GM11168 (cell line): ENCODE data around the gene RPGRIP1L.

Experiments
- in situ Hi-C: fragments of 300-500 bp; cut with MboI; formaldehyde crosslinking; loops from one replicate; pipeline ENCODE4 v1.12.0; 2022; ENCODE audit warnings: low sequenced_read_pairs; ENCODE audit not compliant: unreplicated experiment

The RPGRIP1L gene

DNA sequence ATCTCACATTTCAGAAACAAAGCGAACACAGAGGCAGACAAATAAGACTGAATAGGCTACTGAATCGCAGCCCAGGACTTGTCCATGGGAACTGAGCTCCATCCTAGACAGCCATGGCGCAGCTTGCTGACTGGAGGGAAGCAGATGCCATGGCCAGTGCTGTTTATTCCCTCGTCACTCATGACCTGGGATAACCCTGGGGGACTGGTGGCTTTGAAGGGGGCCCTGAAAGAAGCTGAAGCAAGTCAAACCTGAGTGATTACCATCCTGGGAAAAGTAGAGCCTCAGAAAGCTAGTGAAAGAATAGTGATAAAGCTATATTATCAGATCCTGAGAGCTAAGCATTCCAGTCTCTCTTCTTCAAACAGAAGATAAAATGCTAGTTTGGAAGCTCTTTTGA is 94.1 kb downstream of the RPGRIP1L start:
- in situ Hi-C loops = no loop called here

DNA sequence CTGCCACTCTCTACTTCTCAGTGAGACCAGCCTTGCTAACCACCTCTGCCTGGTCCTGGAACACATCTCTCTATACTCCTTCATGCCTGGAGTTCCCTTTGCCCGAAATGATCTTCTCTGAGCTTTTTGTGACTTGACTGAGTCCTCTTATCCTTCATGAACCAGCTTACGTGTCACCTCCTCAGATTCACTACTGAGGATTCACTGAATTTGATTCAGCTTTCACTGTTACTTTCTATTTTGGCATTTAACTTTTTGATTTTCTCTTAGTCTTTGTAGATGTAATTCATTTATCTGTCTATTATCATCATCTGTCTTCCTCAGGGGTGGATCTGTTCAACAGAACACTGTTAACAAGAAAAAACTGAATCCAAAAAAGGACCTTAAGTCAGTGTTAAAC is 95.6 kb downstream of the RPGRIP1L start:
- in situ Hi-C loops = no loop called here

DNA sequence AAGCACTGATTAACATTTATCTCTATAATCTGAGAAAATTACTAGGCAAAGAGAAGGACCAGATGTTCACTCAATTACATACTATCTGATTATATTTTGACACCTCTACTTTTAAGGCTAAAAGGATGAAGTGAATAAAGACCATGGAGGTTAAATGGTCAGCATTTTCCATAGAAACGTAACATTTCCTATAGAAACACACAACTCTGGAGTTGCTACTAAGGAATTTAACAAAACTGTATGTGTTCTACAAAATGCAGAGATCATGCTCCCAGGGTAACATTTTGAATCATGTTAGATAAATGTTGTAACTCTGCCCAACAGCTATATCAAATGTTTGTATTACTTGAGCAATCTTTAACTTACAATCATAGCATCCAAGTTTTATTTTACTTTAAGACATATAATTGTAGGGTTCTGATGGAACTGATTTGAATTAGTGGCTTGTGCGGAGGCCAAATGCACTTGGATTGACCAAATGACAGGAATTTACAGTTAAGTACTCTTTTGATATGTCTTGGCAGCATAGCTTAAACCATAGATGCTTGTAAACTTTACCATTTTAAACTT is 97.7 kb downstream of the RPGRIP1L start:
- in situ Hi-C loops = no loop called here

DNA sequence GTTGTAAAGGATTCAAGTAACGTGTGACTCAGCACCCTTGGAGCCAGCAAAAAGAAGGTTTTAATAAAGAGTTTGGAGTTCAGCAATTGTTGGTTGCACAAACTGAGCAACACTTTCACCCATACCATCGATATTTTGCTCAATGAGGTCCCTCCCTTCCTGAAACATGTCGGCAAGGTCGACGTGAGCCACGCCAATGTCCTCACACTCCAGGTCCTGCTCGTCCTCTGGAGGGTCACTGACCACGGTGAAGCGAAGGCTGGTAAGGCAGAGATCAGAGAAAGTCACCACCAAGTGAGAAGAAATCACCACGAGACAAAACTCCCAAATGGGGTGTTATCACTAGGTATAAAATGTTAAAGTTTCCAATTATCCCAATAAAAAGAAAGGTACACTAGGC is 98.3 kb downstream of the RPGRIP1L start:
- in situ Hi-C loops = no loop called here

DNA sequence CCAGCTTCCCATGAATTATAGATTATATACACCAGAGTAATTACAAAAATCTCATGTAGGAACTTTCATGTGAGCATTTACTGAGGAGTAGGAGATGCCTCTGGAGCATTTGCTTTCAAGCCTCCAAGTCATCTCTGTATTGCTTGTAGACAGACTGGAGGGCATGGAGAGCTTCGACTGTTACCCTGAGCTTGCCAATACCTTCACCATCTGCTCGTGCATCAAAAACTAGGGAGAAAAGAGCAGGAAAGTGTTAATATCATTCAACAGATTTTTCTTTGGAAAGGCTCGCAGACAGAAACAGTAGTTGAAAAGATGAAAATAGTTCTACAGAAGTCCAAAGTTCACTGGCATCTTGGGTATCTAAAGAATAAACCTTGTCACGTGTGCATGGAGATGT is 101.7 kb downstream of the RPGRIP1L start:
- in situ Hi-C loops = no loop called here

DNA sequence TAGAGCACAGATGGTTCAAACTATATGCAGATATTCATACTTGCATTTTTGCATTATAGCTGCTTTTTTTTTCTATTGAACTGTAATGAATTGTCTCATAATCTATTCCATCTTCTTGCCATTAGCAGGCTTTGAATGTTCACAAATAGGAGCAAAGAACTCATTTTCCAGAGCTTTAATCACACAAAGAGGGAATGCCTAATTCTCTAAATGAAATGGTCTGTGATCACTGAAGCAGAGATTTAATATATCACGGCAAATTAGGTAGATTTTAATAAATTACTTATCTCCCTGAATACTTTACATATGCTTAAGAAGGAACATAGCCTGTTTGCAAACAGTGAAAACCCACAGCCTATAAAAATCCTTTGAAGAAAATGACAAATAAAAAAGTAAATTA is 103.0 kb downstream of the RPGRIP1L start:
- in situ Hi-C loops = no loop called here

DNA sequence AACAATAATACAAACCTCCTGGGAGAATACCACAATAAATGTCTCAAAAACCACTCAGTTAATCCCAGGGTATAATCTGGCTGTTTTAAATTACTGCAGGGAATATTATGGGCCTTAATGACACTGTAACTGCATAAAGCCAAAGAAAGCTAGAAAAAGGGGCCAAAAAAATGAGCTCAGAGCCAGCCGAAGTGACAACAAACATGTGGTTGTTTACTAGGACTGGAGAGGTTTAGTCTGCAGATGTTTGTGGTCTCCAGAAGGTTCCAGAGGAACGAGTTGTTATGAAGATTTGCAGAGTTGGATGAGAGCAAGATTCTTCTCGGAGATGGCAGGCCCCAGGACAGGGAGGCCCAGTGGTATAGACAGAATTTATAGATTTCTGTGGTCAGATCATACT is 103.5 kb downstream of the RPGRIP1L start:
- in situ Hi-C loops = no loop called here

DNA sequence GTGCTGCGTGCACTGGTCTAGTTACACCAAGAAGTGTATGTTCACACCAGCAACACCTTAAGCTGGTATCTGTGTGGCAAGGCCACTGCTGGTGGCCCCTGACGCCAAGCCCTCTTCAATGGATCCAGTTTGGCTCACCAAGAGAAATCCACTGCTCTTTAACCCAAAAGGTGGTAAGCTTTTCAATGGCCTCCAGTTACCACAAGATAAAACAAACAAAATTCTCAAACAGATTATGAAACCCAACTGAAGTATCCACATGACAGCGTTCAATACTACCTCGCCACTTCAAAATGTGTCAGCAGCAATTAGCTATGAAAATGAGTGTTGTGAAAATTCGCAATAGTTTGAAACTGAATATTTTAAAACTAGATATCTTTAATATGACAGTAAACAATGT is 104.1 kb downstream of the RPGRIP1L start:
- in situ Hi-C loops = no loop called here

DNA sequence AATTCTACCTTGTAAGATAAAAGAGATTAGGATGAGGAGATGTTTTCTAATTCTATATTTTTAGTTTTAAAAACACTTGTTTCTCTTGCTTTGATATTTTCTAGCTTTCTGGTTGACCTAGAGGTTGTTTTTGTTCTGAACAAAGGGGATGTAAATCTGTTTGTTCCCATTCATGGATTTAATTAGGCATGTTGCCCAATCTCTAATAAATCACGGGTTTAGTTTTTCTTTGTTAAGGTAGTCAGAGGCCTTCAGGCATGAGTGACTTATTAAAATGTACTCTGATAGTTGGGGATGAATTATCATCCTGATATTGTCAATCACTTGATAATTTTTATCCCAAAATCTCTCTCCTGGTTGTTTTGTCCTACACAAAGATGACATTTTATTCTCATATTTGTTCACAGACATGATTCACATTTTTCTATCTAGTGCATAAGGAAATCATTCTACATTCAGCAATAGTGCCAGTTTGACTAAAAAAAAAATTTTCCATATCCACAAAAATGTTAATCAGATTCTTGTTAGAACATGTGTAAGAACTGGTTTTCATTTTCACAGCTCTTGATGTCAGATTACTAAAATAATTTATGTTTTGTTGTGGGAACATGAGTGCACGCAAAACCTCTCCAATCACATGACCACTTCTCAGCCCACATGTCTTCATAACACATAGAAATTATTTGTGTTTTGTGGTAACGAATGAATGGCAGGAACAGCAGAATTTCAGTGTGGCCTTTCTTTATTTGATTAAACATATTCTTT is 105.0 kb downstream of the RPGRIP1L start:
- in situ Hi-C loops = no loop called here

DNA sequence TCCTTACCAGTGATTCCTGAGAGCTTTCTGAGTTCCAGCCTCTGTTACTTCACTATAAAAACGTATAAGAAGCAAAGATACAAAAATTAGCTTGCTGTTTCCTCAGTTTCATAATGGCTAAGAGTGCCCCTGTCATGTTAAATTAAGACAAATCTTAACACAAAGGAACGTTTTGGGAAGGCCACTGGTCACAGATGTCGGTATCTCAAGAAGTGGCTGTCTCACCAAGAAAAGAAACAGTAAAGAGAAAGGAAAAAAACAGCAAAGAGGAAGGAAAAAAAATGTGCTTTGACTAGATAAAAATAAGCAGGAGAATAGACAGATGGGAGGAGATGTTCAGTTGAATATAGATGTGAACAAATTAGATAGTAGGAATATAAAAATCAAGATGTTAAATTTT is 105.9 kb downstream of the RPGRIP1L start:
- in situ Hi-C loops = no loop called here

DNA sequence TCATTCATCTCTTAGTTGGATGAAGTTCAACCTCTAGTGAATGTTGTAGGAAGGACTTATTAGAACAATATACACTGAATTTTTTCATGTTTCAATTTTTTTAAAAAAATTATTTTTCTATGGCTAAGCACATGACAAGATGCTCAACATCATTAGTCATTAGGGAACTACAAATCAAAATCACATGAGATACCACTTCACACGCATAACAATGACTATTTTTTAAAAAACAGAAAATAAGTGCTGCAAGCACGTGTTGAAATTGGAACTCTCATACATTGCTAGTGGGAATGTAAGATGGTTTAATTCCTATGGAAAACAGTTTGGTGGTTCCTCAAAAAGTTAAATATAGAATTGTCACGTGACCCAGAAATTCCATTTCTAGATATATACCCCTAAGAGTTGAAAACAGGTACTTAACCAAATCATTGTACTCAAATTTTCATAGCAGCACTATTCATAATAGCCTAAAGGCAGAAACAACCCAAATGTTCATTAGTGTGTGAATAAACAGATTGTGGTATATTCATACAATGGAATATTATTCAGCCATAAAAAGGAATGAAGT is 115.5 kb downstream of the RPGRIP1L start:
- in situ Hi-C loops = no loop called here

DNA sequence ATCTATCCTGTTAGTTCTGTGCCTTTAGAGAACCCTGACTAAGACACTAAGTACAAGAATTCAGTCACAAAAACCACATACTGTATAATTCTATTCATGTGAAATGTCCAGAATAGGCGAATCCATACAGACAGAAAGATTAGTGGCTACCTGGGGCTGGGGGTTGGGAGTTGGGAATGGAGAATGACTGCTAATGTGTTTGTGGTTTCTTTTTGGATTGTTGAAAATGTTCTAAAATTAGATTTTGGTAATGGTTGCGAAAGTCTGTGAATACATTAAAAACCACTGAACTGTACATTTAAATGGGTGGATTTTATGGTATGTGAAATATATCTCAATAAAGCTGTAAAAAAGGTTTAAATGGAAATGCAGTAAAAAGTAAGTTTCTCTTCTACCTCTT is 120.3 kb downstream of the RPGRIP1L start:
- in situ Hi-C loops = no loop called here

DNA sequence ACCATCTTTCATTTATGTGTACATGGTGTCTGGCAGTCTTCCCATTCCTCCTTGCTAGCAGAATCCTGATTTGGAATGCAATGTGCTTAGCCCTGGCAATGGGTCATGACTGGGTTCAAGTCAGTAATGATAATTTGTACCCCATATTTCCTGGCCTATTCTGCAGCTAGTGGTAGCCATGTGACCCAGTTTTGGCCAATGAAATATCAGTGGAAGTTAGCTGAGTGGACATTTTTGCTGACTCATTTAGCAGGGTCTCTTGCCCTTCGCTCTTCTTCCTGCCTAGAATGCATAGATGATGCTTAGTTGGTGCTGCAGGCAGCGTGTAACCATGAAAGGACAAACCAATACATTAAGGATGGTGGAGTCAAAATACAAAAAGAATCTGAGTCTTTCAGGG is 121.9 kb downstream of the RPGRIP1L start:
- in situ Hi-C loops = no loop called here

DNA sequence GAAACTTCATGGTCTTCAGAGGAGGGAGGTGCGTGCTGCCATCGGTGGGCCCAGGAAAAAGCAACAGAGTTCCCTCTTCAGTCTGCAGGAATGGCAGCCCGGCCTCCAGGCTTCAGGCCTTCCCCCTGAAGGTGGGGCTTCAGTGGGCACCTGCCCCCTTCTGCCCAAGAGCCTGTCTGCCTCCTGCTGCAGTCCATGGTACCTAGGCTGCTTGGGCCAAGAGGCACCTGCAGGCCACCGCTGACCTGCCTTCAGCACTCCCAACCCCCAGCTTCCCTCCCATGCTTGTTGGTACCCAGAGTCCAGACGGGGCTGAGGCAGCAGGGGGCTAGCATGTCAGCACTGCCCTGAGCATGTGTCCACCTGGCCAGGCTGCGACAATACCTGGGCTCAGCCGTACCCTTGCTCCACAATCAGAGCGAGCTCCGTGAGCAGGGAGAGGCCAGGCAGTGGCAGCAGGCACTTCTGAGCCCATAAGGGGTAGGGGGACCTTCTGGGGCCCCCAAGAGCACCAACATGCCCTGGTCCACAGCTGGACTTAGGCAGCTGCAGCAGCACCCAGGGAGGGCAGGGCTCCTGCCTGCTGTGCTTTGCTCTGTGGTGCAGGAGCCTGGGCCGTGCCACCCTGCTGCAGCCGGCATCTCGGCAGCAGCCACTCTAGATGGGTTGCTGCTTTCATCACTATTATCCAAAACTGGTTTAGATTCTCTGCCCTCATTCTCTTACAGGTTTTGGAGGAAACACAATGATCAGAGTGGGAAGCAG is 123.4 kb downstream of the RPGRIP1L start:
- in situ Hi-C loops = no loop called here

DNA sequence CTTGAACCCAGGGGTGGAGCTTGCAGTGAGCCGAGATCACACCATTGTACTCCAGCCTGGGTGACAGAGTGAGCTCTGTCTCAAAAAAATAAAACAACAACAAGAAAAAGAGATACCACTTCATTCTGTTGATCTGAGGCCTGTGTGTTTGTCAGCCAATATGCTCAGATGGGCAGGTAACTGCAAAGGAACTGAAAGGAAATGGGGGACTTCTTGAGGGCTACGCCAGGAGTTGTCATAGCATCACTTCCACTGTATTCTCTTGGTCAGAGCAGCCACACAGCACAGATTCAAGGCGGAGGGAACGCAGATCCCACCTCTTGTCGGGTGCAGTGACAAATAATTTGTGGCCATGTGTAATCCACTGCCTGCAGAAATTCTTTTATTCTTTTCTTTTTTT is 126.8 kb downstream of the RPGRIP1L start:
- in situ Hi-C loops = no loop called here

DNA sequence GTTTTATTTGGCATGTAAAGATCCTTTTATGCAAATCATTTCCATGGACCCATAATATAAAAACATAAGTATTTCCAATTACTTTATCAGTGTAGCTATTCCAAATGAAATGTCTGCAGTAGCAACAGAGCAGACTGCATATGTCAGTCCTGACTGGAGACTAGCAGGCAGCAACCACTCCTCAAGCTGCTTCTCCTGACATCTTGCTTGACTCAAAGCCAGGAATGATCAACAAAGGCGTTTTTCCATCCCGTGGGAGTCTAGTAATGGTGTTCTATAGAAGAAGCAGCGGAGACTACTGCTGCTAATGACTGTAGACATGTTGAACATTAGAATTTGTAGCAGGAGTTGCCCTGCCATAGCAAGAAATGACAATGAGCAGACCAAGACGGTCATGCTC is 127.4 kb downstream of the RPGRIP1L start:
- in situ Hi-C loops = no loop called here

DNA sequence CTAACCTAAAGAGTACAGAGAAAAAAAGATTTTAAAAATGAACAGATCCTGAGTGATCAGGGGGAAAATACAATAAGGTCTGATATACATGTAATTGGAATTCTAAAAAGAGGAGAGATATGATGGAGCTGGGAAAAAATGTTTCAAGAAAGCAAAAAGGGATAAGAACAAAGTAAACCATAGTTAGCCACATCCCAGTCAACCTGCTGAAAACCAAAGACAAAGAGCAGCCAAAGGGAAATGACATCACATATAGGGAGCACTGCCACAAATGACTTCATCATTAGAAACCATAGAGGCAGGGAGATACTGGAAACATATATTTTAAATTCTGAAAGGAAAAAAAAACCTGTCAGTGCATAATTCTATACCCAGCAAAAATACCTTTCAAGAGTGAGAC is 131.9 kb downstream of the RPGRIP1L start:
- in situ Hi-C loops = loop anchor here (25.0 kb wide), 1 partner anchor 1691 kb away; no protein-coding TSS in a partner anchor

DNA sequence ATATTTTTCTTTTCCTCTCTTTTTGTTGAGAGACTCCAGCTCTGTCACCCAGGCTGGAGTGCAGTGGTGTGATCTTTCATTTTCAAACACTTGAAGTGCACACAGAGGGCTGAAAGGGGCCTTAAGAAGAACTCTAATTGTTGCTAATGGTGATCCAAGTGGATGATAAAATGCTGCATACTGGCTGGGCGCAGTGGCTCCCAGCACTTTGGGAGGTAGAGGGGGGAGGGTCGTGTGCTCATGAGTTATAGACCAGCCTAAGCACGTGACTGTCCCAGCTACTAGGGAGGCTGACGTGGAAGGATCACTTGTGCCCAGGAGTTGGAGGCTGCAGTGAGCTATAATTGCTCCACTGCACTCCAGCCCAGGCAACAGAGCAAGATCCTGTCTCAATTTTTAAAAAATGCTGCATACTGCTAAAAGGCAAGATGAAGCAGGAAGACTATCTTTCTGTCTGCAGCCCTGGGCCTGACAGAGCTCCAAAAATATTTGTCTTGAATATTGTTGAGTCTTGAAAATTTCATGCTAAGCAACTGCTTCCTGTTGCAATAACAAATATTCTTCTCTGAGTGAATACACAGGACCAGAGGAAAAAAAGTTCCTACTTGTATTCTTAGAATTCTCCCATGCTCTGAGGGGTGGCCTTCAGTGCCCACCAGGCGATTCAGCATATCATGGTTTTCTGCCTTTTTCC is 137.0 kb downstream of the RPGRIP1L start:
- in situ Hi-C loops = loop anchor here (25.0 kb wide), 1 partner anchor 1696 kb away; no protein-coding TSS in a partner anchor

DNA sequence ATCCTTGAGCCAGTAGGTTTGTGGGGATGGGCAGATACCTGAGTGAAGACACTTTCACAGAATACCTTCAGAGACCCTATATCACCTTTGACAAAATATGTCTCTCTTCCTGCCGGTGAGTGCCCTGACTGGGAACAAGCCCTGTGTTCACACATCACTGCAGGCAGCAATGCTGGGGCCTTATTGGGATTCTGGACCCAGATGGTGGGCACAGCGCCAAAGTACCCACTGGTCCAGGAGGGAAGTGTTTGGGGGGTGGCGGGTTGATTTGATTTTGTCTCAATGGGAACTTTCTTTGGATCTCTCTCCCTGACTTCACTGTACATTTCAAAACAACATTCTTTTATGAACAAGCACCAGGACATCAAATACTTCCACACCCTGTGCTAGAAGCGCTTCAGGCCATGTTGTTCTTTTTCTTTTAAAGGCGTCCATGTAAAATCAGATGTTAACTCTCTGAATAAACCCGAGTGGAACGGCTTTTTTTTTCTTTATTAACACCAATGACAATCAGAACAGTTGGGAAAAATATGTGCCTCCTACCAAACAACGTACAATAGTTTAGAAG is 138.3 kb downstream of the RPGRIP1L start:
- in situ Hi-C loops = loop anchor here (25.0 kb wide), 1 partner anchor 1697 kb away; no protein-coding TSS in a partner anchor

DNA sequence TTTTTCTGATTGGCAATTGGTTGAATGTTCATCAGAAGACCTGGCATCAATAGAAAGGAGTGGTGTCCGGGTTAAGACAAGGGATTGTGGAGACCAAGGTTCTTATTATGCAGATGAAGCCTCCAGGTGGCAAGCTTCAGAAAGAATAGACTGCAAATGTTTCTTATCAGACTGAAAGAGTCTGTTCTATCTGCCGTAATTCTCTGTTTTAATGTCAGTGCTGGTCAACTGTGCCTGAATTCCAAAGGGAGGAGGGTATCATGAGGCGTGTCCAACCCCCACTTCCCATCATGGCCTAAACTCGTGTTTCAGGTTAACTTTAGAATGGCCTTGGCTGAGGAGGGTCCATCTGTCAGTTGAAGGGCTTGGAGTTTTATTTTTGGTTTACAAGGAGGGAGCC is 140.2 kb downstream of the RPGRIP1L start:
- in situ Hi-C loops = loop anchor here (25.0 kb wide), 1 partner anchor 1699 kb away; no protein-coding TSS in a partner anchor
